Activated T-cell treated with anti-CD3 and anti-CD28 coated beads for 48 hours (primary cell): ENCODE measurements around the gene MAP7D2.

ENCODE experiments used
- DNase-seq: peaks from one replicate; pipeline ENCODE4 v3.0.0-alpha.2; 2020; ENCODE audit warnings: low read depth

Gene MAP7D2

DNA sequence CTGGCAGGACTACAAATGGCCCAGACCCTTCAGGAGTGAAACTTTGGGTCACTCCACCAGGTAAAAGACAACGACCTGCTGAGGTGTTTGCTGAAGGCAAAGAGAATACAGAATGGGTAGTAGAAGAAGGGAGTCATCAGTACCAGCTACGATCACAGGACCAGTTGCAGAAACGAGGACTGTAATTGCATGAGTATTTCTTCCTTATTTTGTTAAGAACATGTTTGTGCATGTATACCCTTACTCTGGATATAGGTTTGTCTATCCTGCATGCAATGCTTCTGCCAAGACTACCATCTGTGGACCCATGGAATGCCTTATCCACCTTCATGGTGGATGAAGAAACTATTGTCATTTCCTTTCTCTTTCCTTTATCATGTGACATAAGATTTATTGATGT, 77.7 kb downstream of the MAP7D2 start:
- no peak for DNase-seq

DNA sequence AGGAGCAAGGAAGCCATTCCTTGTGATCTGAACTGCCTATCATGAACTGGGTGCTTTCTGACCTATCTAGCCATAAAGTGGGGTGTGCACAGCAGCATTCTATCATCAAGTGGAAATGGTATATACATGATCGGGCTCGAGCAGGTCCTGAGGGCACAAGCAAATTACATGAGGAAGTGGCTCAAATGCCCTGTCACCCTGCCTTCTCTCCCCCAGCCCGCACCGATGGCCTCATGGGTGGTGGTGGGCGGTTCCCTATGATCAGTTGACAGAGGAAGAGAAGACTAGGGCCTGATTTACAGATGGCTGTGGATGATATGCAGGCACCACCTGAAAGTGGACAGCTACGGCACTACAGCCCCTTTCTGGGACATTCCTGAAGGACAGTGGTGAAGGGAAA, 79.5 kb downstream of the MAP7D2 start:
- DNase-seq, result no peak

DNA sequence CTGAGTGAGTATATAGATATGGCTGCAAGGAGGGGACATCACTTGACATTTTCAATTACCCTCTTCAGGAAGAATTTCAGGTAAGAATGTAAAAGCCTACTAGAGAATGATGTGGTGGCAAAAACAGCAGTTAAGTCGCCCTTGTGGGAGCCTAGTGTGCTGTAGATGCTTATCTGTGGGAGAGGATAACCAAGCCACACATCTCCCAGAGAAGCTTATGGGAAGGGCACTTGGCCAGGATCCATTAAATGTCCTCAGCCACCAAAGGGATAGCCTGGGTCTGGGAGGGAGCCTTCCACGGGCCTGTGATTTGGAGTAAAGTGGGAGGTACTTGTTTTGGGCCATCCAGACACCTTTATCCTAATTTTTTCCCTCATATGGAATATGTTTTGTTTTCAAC, 84.5 kb downstream of the MAP7D2 start:
- no peak for DNase-seq

DNA sequence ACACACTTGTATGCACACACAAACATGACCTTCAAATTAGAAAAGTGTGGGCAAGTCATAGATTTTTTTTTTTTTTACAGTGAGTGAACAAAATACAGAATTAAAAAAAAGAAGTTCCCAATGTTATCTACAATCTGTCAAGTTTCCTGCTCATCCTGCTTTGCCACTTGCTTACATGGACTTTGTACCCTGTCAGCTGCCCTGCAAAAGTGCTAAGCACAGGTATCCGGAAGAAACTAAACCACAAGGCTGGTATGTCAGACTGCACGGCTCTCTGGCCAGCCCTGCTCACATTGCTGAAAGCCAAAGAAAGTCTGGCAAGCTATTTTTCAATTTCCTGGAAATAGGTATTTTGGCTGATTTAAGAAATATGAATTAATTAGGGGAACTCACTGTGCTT, 87.0 kb downstream of the MAP7D2 start:
- DNase-seq, result no peak

DNA sequence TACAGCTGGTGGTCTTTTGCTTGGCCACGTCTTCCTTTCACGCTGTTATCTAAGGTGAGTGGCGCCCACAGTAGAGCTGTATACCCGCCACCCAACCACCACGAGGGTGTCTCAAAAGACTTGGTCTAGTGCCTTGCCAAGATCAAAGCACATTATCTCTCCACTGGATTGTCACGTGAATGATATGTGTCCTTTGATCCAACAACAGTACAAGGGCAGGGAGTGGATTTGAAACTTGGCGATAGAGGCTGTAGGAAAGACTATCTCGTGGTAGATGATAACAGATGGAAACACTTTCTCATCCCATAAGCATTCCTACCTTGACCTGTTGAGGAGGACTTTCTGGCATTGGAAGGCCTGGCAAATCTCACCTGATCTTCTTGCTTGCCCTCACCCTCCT, 88.1 kb downstream of the MAP7D2 start:
- no peak for DNase-seq

DNA sequence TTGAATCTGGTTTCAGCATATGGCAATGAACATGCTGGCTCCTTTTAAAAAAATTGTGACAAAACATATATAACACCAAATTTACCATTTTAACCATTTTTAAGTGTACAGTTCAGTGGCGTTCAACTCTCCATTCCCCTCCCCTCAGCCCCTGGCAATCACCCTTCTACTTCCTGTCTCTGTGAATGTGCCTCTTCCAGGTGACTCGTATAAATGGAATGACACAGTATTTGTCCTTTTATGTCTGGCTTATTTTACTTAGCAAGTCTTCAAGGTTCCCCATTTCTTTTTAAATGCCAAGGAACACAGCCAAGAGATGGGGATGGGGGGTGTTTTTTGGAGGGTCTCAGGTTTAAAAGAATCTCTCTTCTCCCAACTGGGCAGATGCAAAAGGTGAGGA, 90.4 kb downstream of the MAP7D2 start:
- no peak for DNase-seq

DNA sequence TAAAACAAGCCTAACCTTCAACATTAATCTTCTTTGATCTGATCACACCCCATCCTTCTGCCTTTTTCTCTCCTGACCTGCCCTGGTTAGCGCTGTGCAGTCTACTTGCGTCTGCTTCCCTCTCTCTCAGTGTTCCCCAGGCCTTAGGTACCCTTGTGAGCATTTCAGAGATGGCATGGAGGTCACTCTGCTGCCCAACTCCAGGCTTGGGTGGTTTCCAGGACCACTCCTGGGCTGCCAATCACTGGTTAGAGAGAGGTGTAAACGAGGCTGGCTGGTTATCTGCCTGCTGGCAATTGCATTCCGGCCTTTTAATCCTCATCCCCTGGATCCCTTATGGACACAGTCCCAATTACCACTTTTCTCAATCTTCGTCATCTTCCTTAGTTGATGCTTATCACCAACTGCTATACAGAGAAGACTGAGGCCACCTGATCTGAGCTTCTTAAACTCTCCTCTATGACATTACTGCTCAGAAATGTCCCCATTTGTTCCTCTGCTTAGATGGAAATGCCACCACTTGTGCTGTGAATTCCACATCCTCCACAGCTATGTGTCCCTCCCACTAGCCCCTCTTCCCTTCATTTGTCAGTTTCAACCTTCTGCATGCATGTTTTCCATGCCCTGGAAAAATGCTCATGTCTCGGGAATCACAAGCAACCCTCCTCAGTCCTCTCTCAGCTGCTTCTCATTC, 96.9 kb downstream of the MAP7D2 start:
- DNase-seq, result no peak

DNA sequence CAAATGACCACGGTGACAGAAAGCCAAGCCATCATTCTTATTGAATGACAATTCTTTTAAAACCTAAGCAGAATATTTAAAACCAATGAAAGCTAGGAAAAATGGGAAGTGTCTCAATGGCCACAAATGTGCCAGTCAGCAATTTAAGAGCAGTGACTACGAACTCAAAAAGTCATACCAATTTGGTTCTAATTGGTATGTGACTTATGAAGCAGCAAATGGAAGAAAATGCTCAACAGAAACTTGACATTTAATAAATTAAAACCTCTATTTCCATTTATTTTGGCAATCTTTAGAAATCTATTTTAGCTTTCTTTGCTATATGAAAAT, 100.1 kb downstream of the MAP7D2 start:
- no peak for DNase-seq

DNA sequence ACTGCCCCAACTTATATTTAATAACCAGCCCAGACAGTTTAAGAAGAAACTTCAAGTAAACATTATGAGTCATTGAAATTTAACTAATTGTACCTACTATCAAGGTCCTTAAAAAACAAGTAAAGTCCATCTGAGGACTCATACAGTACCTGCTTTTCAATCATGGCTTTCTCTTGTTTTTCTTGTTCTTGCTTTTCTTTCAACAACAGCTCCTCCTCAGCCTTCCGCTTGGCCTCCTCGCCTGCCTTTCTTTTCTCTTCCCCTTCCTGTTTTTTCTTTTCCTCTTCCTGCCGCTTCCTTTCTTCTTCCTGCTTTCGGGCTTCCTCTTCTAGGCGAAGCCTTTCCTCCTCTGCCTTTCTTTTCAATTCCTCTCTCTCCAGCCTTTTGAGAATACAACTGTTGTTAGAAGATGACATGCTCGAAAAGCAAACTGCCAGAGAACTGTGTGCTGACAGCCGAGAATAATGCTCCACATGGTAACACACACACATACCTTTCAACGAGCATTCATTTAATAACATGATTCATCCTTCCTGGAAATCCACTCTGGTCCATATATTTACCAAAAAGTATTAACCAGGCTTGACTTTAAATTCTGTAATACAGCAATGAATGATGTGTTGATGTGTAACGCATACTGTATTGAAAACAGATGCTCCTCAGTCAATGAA, 100.6 kb downstream of the MAP7D2 start:
- DNase-seq, result no peak

DNA sequence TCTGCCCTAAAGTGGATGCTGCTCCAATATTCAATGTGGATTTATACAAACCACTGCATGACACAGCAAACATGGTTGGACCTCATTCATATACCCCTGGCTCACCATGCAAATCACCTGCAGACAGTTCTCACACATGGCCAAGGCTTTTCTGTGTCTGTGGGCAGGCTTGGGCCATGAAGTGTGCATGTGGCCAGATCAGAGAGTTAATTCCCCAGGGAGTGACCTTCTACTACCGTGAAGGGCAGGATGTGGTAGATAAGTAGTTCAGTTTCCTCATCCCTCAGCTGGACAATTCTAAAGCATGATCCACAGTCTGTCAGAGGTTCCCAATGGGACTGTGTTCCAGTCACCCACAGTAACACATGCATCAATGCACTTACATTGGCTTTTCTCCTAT, 101.3 kb downstream of the MAP7D2 start:
- no peak for DNase-seq

DNA sequence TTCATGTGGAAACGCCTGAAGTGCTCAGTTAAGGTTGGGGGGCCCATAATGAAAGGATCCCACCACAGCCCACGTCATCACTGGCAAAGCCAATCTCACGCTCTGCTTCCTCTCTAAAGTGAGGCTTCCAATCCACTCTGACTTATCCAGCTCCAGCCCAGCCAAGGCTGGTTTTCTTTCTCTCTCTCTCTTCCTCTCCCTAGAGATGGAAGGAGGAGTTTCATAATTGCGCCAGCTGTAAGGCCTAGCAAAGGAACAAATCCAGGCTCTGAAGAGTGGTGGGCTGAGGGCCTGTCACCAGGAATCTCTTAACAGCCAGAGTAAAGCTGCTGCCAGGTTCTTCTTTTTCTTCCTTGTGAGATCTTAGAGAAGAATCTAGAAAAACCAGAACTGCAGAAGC, 105.1 kb downstream of the MAP7D2 start:
- DNase-seq, result no peak

DNA sequence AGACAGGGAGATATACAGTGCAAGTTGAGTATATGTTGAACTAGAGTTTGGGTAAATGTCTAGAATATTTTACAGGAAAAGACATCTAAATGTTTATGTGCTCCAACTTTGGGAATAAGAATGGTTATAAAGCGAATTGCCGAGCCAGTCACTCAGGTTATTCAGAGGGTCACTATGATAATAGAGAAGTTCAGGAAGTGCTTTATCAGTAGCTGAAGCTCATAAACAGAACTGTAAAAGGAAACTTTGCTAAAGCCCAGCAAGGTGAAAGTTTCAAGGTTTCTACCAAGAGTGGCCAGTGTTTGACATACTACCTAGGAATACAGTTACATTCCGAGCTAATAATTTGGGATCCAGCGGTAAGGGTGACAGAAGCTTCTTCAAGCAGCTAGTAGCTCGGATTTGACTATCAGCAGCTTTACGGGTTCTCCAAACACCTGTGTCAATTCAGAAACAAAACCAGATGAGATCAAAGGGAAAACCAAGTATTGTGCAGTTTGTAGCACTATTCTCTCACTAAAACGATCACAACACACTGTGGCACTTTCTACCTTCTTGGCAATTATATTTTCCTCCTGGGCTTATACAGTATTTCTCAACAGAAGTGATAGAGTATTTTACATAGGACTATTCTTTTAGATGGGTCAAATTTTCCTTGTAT, 108.6 kb downstream of the MAP7D2 start:
- no peak for DNase-seq

DNA sequence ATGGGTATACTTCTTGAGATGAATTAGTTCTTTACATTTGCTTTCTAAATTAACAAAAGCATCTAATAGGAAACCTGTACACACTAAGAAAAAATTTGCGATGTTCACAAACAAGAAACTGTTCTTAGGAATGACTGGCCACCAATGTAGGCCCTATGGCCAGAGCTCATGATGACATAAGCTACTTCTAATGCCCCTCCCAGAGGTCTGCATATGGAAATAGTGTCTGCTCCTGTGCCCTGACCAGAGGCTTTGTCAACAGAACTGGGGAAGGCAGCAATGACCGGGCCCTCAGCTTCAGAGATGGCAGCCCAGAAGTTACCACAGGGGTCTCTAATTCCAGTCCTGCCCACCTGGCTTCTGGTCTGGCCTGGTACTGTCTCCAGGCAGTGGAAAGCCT, 110.8 kb downstream of the MAP7D2 start:
- no peak for DNase-seq

DNA sequence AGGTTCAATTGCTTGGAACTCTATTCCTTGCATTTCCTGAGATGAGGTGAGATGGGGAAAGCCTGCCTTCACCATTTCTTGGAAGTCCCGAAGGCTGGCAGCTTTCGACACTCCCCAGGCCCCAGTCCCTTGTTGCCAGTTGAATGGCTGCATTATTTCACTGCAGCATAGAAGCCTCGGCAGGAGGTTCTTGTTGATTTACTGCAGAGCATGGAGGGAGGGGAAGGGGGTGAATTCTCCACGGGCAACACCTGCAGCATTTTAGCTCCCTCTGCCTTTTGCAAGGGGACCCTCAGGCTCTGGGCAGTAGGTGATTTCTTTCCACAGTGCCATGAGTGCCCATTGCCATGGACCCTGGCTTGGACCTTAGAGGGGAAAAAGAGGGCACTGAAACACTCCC, 115.1 kb downstream of the MAP7D2 start:
- no peak for DNase-seq

DNA sequence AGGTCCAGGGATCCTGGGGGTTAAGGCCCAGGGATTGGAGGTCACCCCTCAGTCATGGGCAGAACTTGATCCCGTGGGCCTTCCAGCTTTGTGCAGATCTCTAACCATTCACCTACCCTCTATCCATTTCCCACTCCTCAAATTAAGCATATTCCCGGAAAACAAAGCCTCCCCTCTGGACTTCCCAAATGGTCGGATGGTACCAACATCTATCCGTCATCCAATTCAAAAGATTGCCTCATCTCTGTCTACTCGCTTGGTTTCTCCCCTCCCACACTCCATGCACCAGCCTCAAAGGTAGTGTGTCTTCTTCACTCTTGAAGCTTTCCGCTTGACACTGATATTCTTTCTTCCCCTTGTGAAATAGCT, 125.4 kb downstream of the MAP7D2 start:
- DNase-seq, result no peak

DNA sequence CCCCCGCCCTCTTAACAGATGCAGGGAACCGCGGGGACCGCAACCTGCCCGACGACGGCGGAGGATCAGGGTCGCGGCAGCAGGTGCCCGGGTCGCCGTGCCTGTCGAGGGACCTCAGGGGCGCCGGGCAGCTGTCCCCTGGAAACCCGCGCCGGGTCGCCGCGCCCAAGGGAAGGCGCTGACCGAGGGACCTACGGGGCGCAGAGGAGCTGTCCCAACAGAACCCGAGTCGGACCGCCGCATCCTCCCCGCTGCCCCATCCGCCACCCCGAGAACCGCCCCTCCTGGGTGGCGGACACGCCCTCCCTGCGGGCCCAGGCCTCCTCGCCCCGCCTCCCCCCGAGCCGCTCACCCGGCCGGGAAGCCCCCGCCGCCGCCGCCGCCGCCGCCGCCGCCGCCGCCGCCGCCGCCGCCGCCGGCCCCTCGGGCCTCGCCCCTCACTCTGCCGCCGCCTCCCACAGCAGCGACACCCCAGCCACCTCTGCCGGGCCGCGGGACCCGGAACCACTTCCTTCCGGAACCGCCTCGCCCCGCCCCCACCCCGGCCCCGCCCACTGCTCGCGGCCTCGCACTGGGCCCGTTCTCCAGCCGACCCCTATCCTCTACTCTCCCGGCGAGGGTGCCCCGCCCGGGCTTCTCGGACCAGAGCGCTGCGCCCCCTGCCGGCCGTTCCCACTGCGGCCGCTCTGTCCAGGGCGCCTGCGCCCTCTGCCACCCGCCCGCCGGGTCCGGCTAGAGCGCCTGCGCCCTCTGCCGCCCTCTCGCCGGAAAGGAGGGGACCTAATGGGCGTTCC, 126.0 kb downstream of the MAP7D2 start, which contains the start of gene BCLAF3:
TSS of gene BCLAF3 (minus strand) at position 506 of the 794 bp plus-strand sequence. CDS start 20,797 bp downstream, outside the sequence.
- peak; percentile 88 for DNase-seq

DNA sequence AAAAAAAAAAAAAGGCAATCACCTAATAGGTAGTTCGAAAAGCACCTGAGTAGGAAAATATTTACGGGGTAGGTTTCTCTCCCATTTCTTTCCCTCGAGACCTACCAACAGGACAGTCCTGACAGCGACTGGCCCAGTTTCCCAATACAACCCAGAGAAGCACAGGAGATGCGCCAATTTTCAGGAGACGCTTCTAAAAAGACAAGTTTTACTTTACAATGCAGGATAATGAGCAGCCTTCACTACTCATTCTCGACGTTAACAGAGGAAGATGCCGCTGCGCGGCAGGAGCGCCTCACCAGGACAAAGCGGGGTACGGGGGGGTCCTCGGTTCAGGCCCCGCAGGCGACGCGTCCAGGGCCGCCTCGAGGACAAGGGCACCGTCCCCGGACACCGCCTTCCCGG, 126.6 kb downstream of the MAP7D2 start:
- DNase-seq, result no peak

DNA sequence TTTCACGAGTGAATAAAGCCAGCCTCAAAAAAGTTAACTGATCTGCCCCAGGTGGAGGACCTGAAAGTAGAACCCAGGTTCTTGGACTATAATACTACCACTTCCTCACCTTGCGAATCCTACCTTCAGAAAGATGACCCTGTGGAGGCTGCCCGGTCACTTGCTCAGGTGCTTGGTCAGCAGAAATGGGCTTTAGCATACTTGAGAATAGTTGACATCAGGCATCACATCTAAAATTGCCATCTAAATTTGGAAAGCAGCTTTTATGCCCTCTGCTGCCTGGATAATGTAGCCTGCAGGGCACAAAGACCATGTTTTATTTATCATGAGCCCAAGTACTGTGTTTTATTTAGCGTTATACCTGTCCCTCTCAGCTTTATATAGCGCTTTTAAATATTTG, 128.9 kb downstream of the MAP7D2 start:
- DNase-seq, result no peak

DNA sequence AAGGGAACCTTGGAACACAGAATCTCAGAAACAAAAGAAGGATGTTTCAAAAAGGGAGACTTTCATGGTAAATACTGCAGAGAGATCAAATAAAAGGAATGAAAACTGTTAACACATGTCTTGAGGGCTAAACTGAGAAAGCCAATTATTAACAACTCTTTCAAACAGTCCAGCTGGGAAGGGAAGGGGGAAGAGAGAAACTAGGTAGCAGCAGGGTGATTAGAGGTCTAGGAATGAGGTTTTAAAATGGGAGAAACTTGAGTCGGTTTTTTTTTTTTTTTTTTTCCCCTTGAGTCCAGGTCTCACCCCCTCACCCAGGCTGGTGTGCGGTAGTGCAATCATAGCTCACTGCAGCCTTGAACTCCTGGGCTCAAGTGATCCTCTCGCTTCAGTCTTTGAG, 130.2 kb downstream of the MAP7D2 start:
- DNase-seq, result no peak

DNA sequence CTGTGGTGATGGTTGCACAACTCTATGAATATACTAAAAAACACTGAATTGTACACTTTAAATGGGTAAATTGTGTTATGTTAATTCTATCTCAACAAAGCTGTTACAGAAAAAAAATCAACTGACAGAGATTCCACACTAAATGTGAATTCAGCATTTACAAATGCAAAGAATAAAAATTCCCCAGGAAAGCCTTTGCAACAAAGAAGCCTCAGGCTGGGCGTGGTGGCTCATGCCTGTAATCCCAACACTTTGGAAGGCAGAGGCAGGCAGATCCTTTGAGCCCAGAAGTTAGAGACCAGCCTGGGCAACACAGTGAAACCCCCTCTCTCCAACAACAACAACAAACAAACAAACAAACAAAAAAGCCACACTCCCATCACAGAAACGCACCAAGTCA, 134.8 kb downstream of the MAP7D2 start:
- no peak for DNase-seq

DNA sequence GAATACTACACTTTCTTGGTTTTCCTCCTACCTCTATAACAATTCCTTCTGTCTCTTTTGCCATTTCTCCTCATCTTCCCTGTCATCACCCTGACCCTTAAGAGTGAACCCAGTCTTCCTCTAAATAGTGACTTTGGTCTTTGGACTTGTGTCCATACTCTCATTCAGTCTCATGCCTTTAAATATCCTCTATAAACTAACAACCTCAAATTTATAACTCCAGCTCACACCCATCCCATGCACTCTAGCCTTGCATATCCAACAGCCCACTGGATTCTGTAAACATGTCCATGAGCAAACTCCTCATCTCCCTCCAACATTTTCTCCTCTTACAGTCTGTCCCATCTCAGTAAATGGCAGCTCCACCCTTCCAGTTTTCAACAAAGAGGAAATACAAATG, 140.9 kb downstream of the MAP7D2 start:
- DNase-seq, result no peak

DNA sequence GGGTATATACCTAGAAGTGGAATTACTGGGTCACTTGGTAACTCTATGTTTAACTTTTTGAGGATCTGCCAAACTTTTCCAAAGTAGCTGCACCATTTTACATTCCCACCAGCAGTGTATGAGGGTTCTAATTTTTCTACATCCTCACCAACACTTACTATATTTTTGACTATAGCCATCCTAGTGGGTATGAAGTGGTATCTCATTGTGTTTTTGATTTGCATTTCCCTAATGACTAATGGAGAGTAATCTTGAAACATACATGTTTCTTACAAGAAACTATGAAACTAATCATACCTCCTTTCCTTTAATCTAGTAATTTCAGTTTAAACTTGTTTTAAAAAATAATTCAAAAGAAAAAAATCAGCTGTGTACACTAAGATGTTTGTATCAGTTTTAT, 143.7 kb downstream of the MAP7D2 start:
- DNase-seq, result no peak

DNA sequence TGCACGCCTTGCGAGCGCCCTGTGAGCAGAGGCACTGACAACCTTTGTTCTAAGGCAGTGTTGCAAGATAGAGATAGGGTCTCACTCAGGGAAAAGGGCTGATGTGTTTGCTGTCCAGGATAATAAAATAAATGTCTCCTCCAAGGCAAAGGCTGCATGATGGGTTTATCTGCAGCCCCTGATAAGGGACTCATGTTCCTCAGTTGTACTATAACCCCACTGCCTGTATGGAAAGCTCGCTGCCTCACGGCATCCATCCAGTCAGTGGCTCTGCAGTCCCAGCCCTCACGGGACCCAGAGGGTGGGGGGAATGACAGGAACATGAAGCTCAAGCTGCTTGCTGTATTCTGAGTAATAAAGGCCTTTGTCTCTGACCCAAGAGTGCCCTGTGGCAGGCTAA, 148.4 kb downstream of the MAP7D2 start:
- DNase-seq, result no peak
